ENCODE data around the gene PTP4A2.

GRCh38 chr1:31912839-31913239, 25.3 kb downstream of the PTP4A2 start:
- TF ChIP-seq PRDM15 (CRISPR knock-in tag; IDR thresholded peaks at IDR 0.05) (no peak), JUN (CRISPR knock-in tag; IDR thresholded peaks at IDR 0.05) (no peak), BRCA1 (CRISPR knock-in tag; IDR thresholded peaks at IDR 0.05) (no peak), SSRP1 (CRISPR knock-in tag; IDR thresholded peaks at IDR 0.05) (no peak), MAZ (IDR thresholded peaks at IDR 0.05; ENCODE audit: borderline replicate concordance, low read depth, low read length) (no peak), MAZ (CRISPR knock-in tag; IDR thresholded peaks at IDR 0.05; ENCODE audit: low read depth) (no peak)

All from HepG2 (cell line).